Smooth muscle cell (in vitro differentiated cells): ENCODE data around the gene SMIM21. TPM values are rescaled to one million over a fixed set of nuclear protein-coding genes. Genes with fewer than 3 reads are reported as not detected.

Experiments
- DNase-seq: peaks from one replicate; lab custom pipeline; 2025; ENCODE audit not compliant: unreplicated experiment; lab: John Stamatoyannopoulos, UW
- H2AFZ ChIP-seq: fragments of 200-600 bp; sonication (generic); 2 replicates; pipeline ENCODE4 v1.6.0; 2016; ENCODE audit warnings: antibody characterized with exemption, low read depth, mild to moderate bottlenecking
- H3F3A ChIP-seq: fragments of 200-600 bp; sonication (generic); 2 replicates; pipeline ENCODE4 v1.6.0; 2017; ENCODE audit warnings: antibody characterized with exemption, low read depth
- H3K27ac ChIP-seq: fragments of 200-600 bp; sonication (generic); 2 replicates; pipeline ENCODE4 v1.5.1; 2016; ENCODE audit warnings: low read depth, mild to moderate bottlenecking
- H3K27me3 ChIP-seq: fragments of 200-600 bp; sonication (generic); 2 replicates; pipeline ENCODE4 v1.6.1; 2016; ENCODE audit warnings: low read depth, mild to moderate bottlenecking
- H3K36me3 ChIP-seq: fragments of 200-600 bp; sonication (generic); 2 replicates; pipeline ENCODE4 v1.5.1; 2016; ENCODE audit warnings: low read depth
- H3K4me1 ChIP-seq: fragments of 200-600 bp; sonication (generic); 2 replicates; pipeline ENCODE4 v1.5.1; 2016; ENCODE audit warnings: low read depth
- H3K4me2 ChIP-seq: fragments of 200-600 bp; sonication (generic); 2 replicates; pipeline ENCODE4 v1.6.0; 2016; ENCODE audit warnings: mild to moderate bottlenecking
- H3K4me3 ChIP-seq: fragments of 200-600 bp; sonication (generic); 2 replicates; pipeline ENCODE4 v1.5.1; 2016; ENCODE audit warnings: mild to moderate bottlenecking
- H3K79me2 ChIP-seq: fragments of 200-600 bp; sonication (generic); 2 replicates; pipeline ENCODE4 v1.6.0; 2016; ENCODE audit warnings: low read depth, mild to moderate bottlenecking
- H3K9ac ChIP-seq: fragments of 200-600 bp; sonication (generic); 2 replicates; pipeline ENCODE4 v1.6.0; 2016; ENCODE audit warnings: low read depth
- H3K9me3 ChIP-seq: fragments of 200-600 bp; sonication (generic); replicated peaks from 2 replicates; pipeline ENCODE4 v1.5.1; 2016; ENCODE audit warnings: low read depth
- H4K20me1 ChIP-seq: fragments of 200-600 bp; sonication (generic); 2 replicates; pipeline ENCODE4 v1.6.0; 2016; ENCODE audit warnings: low read depth
- CTCF ChIP-seq: fragments of 200-600 bp; sonication (generic); IDR thresholded peaks from 2 replicates; pipeline ENCODE4 v1.5.1; 2017; ENCODE audit warnings: borderline replicate concordance, mild to moderate bottlenecking, antibody characterized with exemption; ENCODE audit not compliant: insufficient read depth, poor library complexity, severe bottlenecking
- WGBS: methylation state at CpG from one replicate; pipeline ENCODE4 v1.1.7; 2016; ENCODE audit warnings: low lambda C conversion rate; 5-methylcytosine and 5-hydroxymethylcytosine counted together
- polyA plus RNA-seq: library from polyadenylated mRNA; unstranded; fragments of >200 nt; fragmentation: Nextera tagmentation; extraction: Ambion mirVana; gene quantifications from 2 replicates; pipeline ENCODE4 v1.2.1, GENCODE V29; 2016
- total RNA-seq: library from RNA; depleted of rRNA; stranded (reverse); fragments of >200 nt; gene quantifications from 2 replicates; pipeline ENCODE4 v1.2.3, GENCODE V29; 2014

The SMIM21 gene
- total and polyA plus RNA-seq, 2 experiments from 2014 or later, result not detected

GRCh38 chr18:75433098-75433497 lies 5.6 kb upstream of the SMIM21 start:
- H3K36me3 ChIP-seq, result no peaks in the 10 kb centered on the region
- H3K79me2 ChIP-seq, result no peaks in the 10 kb centered on the region
- no peak overlapping the region for H3K9ac ChIP-seq
- H2AFZ ChIP-seq, result peak overlapping the region; percentile 17
- no peak overlapping the region for H3K4me2 ChIP-seq
- H3K9me3 ChIP-seq, result no peaks in the 10 kb centered on the region
- peaks cover 6% of the 10 kb centered on the region for H3K4me1 ChIP-seq
- no peak for DNase-seq
- no peaks in the 10 kb centered on the region for H3K27me3 ChIP-seq
- no peak overlapping the region for H3K4me3 ChIP-seq
- no peaks in the 10 kb centered on the region for H4K20me1 ChIP-seq
- no peak for TF ChIP-seq CTCF
- H3K27ac ChIP-seq, result no peak overlapping the region
- WGBS, result 79% methylated on average over 8 of the region's 8 CpGs
- H3F3A ChIP-seq, result peaks cover 16% of the 10 kb centered on the region

- TF ChIP-seq CTCF, result no peak
- H3K4me3 ChIP-seq, result no peak overlapping the region
- peak overlapping the region; percentile 82 for H3K27ac ChIP-seq
- no peaks in the 10 kb centered on the region for H3K79me2 ChIP-seq
- H3K27me3 ChIP-seq, result no peaks in the 10 kb centered on the region
- H3K4me1 ChIP-seq, result peaks cover 6% of the 10 kb centered on the region
- no peak for DNase-seq
- no peaks in the 10 kb centered on the region for H3K9me3 ChIP-seq
- peaks cover 16% of the 10 kb centered on the region for H3F3A ChIP-seq
- H3K9ac ChIP-seq, result no peak overlapping the region
- H2AFZ ChIP-seq, result no peak overlapping the region
- H3K4me2 ChIP-seq, result peak overlapping the region; percentile 63
- no peaks in the 10 kb centered on the region for H4K20me1 ChIP-seq
- no peaks in the 10 kb centered on the region for H3K36me3 ChIP-seq
- WGBS, result 24% methylated on average over 9 of the region's 9 CpGs
Measured at GRCh38 chr18:75429975-75430374, 2.5 kb upstream of the SMIM21 start.

GRCh38 chr18:75428490-75428889 lies 987 bp upstream of the SMIM21 start:
- Histone ChIP-seq H3K27ac (no peak overlapping the region), H3K4me1 (peaks cover 4% of the 10 kb centered on the region), H3F3A (peaks cover 16% of the 10 kb centered on the region), H3K79me2 (no peaks in the 10 kb centered on the region), H3K4me3 (no peak overlapping the region), H3K9ac (no peak overlapping the region), H3K27me3 (no peaks in the 10 kb centered on the region), H3K9me3 (no peaks in the 10 kb centered on the region), H2AFZ (no peak overlapping the region), H3K4me2 (no peak overlapping the region), H4K20me1 (no peaks in the 10 kb centered on the region), H3K36me3 (no peaks in the 10 kb centered on the region)
- no peak for TF ChIP-seq CTCF
- DNase-seq, result no peak
- 95% methylated on average over 4 of the region's 4 CpGs for WGBS

GRCh38 chr18:75422341-75422910 lies 5.1 kb downstream of the SMIM21 start:
- Histone ChIP-seq H3K4me3 (no peak overlapping the region), H3K27ac (peak overlapping the region; percentile 75), H3K79me2 (no peaks in the 10 kb centered on the region), H2AFZ (no peak overlapping the region), H3K4me1 (no peaks in the 10 kb centered on the region), H3K4me2 (no peak overlapping the region), H3F3A (peaks cover 3% of the 10 kb centered on the region), H3K9ac (no peak overlapping the region), H3K9me3 (no peaks in the 10 kb centered on the region), H3K27me3 (no peaks in the 10 kb centered on the region), H3K36me3 (no peaks in the 10 kb centered on the region), H4K20me1 (no peaks in the 10 kb centered on the region)
- no peak for TF ChIP-seq CTCF
- WGBS, result 93% methylated on average over 1 of the region's 1 CpG
- no peak for DNase-seq
